Central memory CD8-positive, alpha-beta T cell (primary cell): ENCODE measurements around the gene MGAT4B.

Experiments
- ATAC-seq: fragments of 150-1000 bp; cut with Tn5 transposase; replicated peaks from 2 replicates; pipeline ENCODE4 v1.10.0; 2022; ENCODE audit warnings: mild to moderate bottlenecking, moderate FRiP score, moderate number of reproducible peaks; ENCODE audit not compliant: poor library complexity, severe bottlenecking; ENCODE audit errors: extremely low read depth
- DNase-seq, 2 donors: peaks; one replicate each; pipeline ENCODE4 v3.0.0; 2021; ENCODE audit warnings: low spot score in 2 of 2
- H3K27ac Mint-ChIP-seq: one replicate; pipeline ENCODE4 v1.8.0; 2022; ENCODE audit warnings: low read depth, mild to moderate bottlenecking, moderate library complexity, mixed read lengths
- H3K27me3 Mint-ChIP-seq: one replicate; pipeline ENCODE4 v1.8.0; 2022; ENCODE audit warnings: mixed read lengths
- H3K36me3 Mint-ChIP-seq: one replicate; pipeline ENCODE4 v1.8.0; 2022; ENCODE audit warnings: mild to moderate bottlenecking, moderate library complexity, mixed read lengths; ENCODE audit not compliant: insufficient read depth
- H3K4me1 Mint-ChIP-seq: one replicate; pipeline ENCODE4 v1.8.0; 2022; ENCODE audit warnings: mixed read lengths
- H3K4me3 Mint-ChIP-seq: one replicate; pipeline ENCODE4 v1.8.0; 2022; ENCODE audit warnings: mild to moderate bottlenecking, moderate library complexity, mixed read lengths
- H3K9me3 Mint-ChIP-seq: one replicate; pipeline ENCODE4 v1.8.0; 2022; ENCODE audit warnings: mixed read lengths

Gene MGAT4B

GRCh38 chr5:179765400-179765799 is 41.3 kb downstream of the MGAT4B start:
- Mint-ChIP-seq H3K27ac (peak overlapping the region; percentile 13), H3K36me3 (peaks cover 36% of the 10 kb centered on the region), H3K4me1 (peaks cover 33% of the 10 kb centered on the region), H3K9me3 (no peaks in the 10 kb centered on the region), H3K4me3 (no peak overlapping the region), H3K27me3 (no peaks in the 10 kb centered on the region)
- DNase-seq (no peak), ATAC-seq (no peak)

GRCh38 chr5:179764056-179764455 is 42.6 kb downstream of the MGAT4B start:
- Mint-ChIP-seq H3K4me3 (no peak overlapping the region), H3K36me3 (peaks cover 28% of the 10 kb centered on the region), H3K4me1 (peaks cover 47% of the 10 kb centered on the region), H3K27ac (no peak overlapping the region), H3K27me3 (no peaks in the 10 kb centered on the region), H3K9me3 (no peaks in the 10 kb centered on the region)
- no peak for DNase-seq
- ATAC-seq: no peak

GRCh38 chr5:179763215-179763945 is 43.3 kb downstream of the MGAT4B start:
- no peaks in the 10 kb centered on the region for H3K9me3 Mint-ChIP-seq
- peaks cover 48% of the 10 kb centered on the region for H3K4me1 Mint-ChIP-seq
- ATAC-seq: peak; percentile 53
- peak in 1 of 2 donors; percentile 18 for DNase-seq
- H3K27me3 Mint-ChIP-seq: no peaks in the 10 kb centered on the region
- H3K4me3 Mint-ChIP-seq: no peak overlapping the region
- H3K36me3 Mint-ChIP-seq: peaks cover 28% of the 10 kb centered on the region
- no peak overlapping the region for H3K27ac Mint-ChIP-seq

GRCh38 chr5:179762781-179763176 is 43.9 kb downstream of the MGAT4B start:
- no peaks in the 10 kb centered on the region for H3K27me3 Mint-ChIP-seq
- H3K4me1 Mint-ChIP-seq: peaks cover 48% of the 10 kb centered on the region
- DNase-seq (no peak), ATAC-seq (no peak)
- H3K4me3 Mint-ChIP-seq: no peak overlapping the region
- H3K36me3 Mint-ChIP-seq: peaks cover 27% of the 10 kb centered on the region
- no peak overlapping the region for H3K27ac Mint-ChIP-seq
- H3K9me3 Mint-ChIP-seq: no peaks in the 10 kb centered on the region

- H3K27me3 Mint-ChIP-seq: no peaks in the 10 kb centered on the region
- peaks cover 48% of the 10 kb centered on the region for H3K4me1 Mint-ChIP-seq
- ATAC-seq (peak; percentile 81), DNase-seq (peak in 1 of 2 donors; percentile 20)
- H3K4me3 Mint-ChIP-seq: no peak overlapping the region
- H3K27ac Mint-ChIP-seq: peak overlapping the region; percentile 56
- H3K9me3 Mint-ChIP-seq: no peaks in the 10 kb centered on the region
- H3K36me3 Mint-ChIP-seq: peaks cover 22% of the 10 kb centered on the region
These were observed 44.4 kb downstream of the MGAT4B start for GRCh38 chr5:179762079-179762780.

- ATAC-seq (no peak), DNase-seq (no peak)
- Mint-ChIP-seq H3K27ac (peak overlapping the region; percentile 77), H3K4me1 (peaks cover 63% of the 10 kb centered on the region), H3K9me3 (no peaks in the 10 kb centered on the region), H3K36me3 (peaks cover 16% of the 10 kb centered on the region), H3K4me3 (no peak overlapping the region), H3K27me3 (no peaks in the 10 kb centered on the region)
These were observed 46.8 kb downstream of the MGAT4B start for GRCh38 chr5:179759581-179760551.

- Mint-ChIP-seq H3K27me3 (no peaks in the 10 kb centered on the region), H3K27ac (peak overlapping the region; percentile 77)
These were observed 47.7 kb downstream of the MGAT4B start for GRCh38 chr5:179758955-179759354.

GRCh38 chr5:179755022-179755421 is 51.6 kb downstream of the MGAT4B start:
- H3K27me3 Mint-ChIP-seq: no peaks in the 10 kb centered on the region
- DNase-seq (no peak), ATAC-seq (no peak)
- H3K27ac Mint-ChIP-seq: peak overlapping the region; percentile 29
- H3K4me1 Mint-ChIP-seq: peaks cover 52% of the 10 kb centered on the region
- H3K4me3 Mint-ChIP-seq: no peak overlapping the region
- no peaks in the 10 kb centered on the region for H3K9me3 Mint-ChIP-seq
- peaks cover 15% of the 10 kb centered on the region for H3K36me3 Mint-ChIP-seq

More at GRCh38 chr5:179758955-179759354, 47.7 kb downstream of the MGAT4B start:
- H3K36me3 Mint-ChIP-seq: peaks cover 13% of the 10 kb centered on the region
- no peaks in the 10 kb centered on the region for H3K9me3 Mint-ChIP-seq
- ATAC-seq: no peak
- no peak for DNase-seq
- H3K4me3 Mint-ChIP-seq: no peak overlapping the region
- H3K4me1 Mint-ChIP-seq: peaks cover 70% of the 10 kb centered on the region

GRCh38 chr5:179753971-179754370 is 52.7 kb downstream of the MGAT4B start:
- ATAC-seq (no peak), DNase-seq (no peak)
- Mint-ChIP-seq H3K4me3 (no peak overlapping the region), H3K27me3 (no peaks in the 10 kb centered on the region), H3K4me1 (peaks cover 52% of the 10 kb centered on the region), H3K9me3 (no peaks in the 10 kb centered on the region), H3K36me3 (peaks cover 14% of the 10 kb centered on the region), H3K27ac (peak overlapping the region; percentile 29)

- H3K27me3 Mint-ChIP-seq: no peaks in the 10 kb centered on the region
- ATAC-seq (no peak), DNase-seq (no peak)
- no peak overlapping the region for H3K27ac Mint-ChIP-seq
- peaks cover 15% of the 10 kb centered on the region for H3K36me3 Mint-ChIP-seq
- H3K4me1 Mint-ChIP-seq: peaks cover 60% of the 10 kb centered on the region
- no peaks in the 10 kb centered on the region for H3K9me3 Mint-ChIP-seq
- H3K4me3 Mint-ChIP-seq: no peak overlapping the region
These were observed 56.7 kb downstream of the MGAT4B start for GRCh38 chr5:179749857-179750508.

GRCh38 chr5:179747811-179748210 is 58.9 kb downstream of the MGAT4B start:
- Mint-ChIP-seq H3K4me1 (peaks cover 39% of the 10 kb centered on the region), H3K27me3 (no peaks in the 10 kb centered on the region), H3K4me3 (no peak overlapping the region), H3K27ac (peak overlapping the region; percentile 24), H3K9me3 (no peaks in the 10 kb centered on the region), H3K36me3 (peaks cover 19% of the 10 kb centered on the region)
- ATAC-seq (no peak), DNase-seq (no peak)
